ENCODE data around the gene AUTS2.

DNA sequence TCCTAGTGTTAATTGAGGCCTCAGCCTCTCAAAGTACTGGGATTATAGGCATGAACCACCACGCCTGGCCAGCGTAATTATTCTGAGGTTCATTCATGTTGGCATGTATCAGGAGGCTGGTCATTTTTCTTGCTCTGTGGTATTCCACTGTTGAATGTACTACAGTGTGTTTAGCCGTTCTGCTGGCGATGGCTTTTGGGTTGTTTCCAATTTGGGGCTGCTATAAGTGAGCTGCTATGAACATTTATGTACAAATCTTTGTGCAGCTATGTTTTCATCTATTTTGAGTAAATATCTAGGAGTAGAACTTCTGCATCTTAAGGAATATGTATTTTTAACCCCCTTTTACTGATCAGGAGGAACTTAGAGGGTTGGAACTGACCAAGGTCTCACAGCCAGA lies 145.8 kb downstream of the AUTS2 start:
- TF ChIP-seq POLR2A (IDR thresholded peaks at IDR 0.05; ENCODE audit: low read depth, low read length) (no peak), POLR2AphosphoS5 (IDR thresholded peaks at IDR 0.05; ENCODE audit: low read depth, low read length) (no peak), PAX5 (IDR thresholded peaks at IDR 0.05; ENCODE audit: insufficient read depth, low read length, severe bottlenecking) (no peak), POU2F2 (IDR thresholded peaks at IDR 0.05; ENCODE audit: low read depth, low read length) (no peak), SPI1 (IDR thresholded peaks at IDR 0.05; ENCODE audit: low read depth, low read length) (no peak)

Data from GM12891 (cell line).